HepG2 (cell line): ENCODE data around the gene EIF2B1. TPM values are rescaled to one million over a fixed set of nuclear protein-coding genes. Genes with fewer than 3 reads are reported as not detected.
A peak's percentile ranks its signal among the peaks of the same experiment; 100 is the strongest.

ENCODE experiments used
- DPF2 ChIP-seq: sonication (generic); formaldehyde crosslinking; IDR thresholded peaks from 2 replicates; pipeline ENCODE4 v1.4.0; 2020; ENCODE audit warnings: mild to moderate bottlenecking, low read depth, missing genetic modification reagents, borderline replicate concordance
- HNRNPLL ChIP-seq: fragments of 200-400 bp; formaldehyde crosslinking; IDR thresholded peaks from 2 replicates; pipeline ENCODE4 v1.6.1; 2017; ENCODE audit warnings: mild to moderate bottlenecking, low read depth, low read length; ENCODE audit not compliant: poor library complexity, severe bottlenecking
- JARID2 ChIP-seq: sonication (generic); formaldehyde crosslinking; IDR thresholded peaks from 2 replicates; pipeline ENCODE4 v1.8.1; 2023; ENCODE audit warnings: missing genetic modification reagents, inconsistent platforms; ENCODE audit not compliant: insufficient replicate concordance
- MED1 ChIP-seq: sonication (generic); formaldehyde crosslinking; IDR thresholded peaks from 2 replicates; pipeline ENCODE4 v1.4.0; 2020; ENCODE audit warnings: missing genetic modification reagents
- MTF2 ChIP-seq: sonication (generic); formaldehyde crosslinking; IDR thresholded peaks from 2 replicates; pipeline ENCODE4 v1.5.0; 2020; ENCODE audit warnings: missing genetic modification reagents, borderline replicate concordance
- NR2F2 ChIP-seq: IDR thresholded peaks from 2 replicates; pipeline ENCODE4 v1.6.1; 2012; ENCODE audit warnings: low read depth, inconsistent platforms, borderline replicate concordance
- PATZ1 ChIP-seq: sonication (generic); formaldehyde crosslinking; IDR thresholded peaks from 2 replicates; pipeline ENCODE4 v1.4.0; 2020; ENCODE audit warnings: missing genetic modification reagents
- PCBP2 ChIP-seq: fragments of 200-400 bp; formaldehyde crosslinking; optimal IDR thresholded peaks from 2 replicates; pipeline ENCODE3; 2018; ENCODE audit warnings: low read length, low read depth; ENCODE audit not compliant: poor library complexity, severe bottlenecking
- PHF21A ChIP-seq: sonication (generic); formaldehyde crosslinking; IDR thresholded peaks from 2 replicates; pipeline ENCODE4 v1.5.0; 2020; ENCODE audit warnings: mild to moderate bottlenecking, missing genetic modification reagents
- PRPF4 ChIP-seq: fragments of 200-400 bp; formaldehyde crosslinking; IDR thresholded peaks from 2 replicates; pipeline ENCODE4 v1.6.1; 2016; ENCODE audit warnings: low read length, low read depth; ENCODE audit not compliant: poor library complexity, severe bottlenecking
- RERE ChIP-seq: IDR thresholded peaks from 2 replicates; pipeline ENCODE4 v1.6.1; 2016; ENCODE audit warnings: low read depth, missing genetic modification reagents, missing compliant biosample characterization
- SPEN ChIP-seq: sonication (generic); formaldehyde crosslinking; IDR thresholded peaks from 2 replicates; pipeline ENCODE4 v1.5.1; 2020; ENCODE audit warnings: low read depth, mild to moderate bottlenecking, missing genetic modification reagents
- TCF7 ChIP-seq: sonication (generic); IDR thresholded peaks from 2 replicates; pipeline ENCODE4 v1.6.1; 2016; ENCODE audit warnings: antibody characterized with exemption, low read depth
- TOPORS ChIP-seq: sonication (generic); formaldehyde crosslinking; IDR thresholded peaks from 2 replicates; pipeline ENCODE4 v1.8.0; 2023; ENCODE audit warnings: mild to moderate bottlenecking, missing genetic modification reagents
- ZBTB7A ChIP-seq: sonication (generic); formaldehyde crosslinking; IDR thresholded peaks from 2 replicates; pipeline ENCODE4 v1.8.0; 2022; ENCODE audit warnings: mild to moderate bottlenecking, missing genetic modification reagents
- ZFAT ChIP-seq: sonication (generic); formaldehyde crosslinking; conservative IDR thresholded peaks from 2 replicates; pipeline ENCODE4 v1.8.1; 2023; ENCODE audit warnings: missing genetic modification reagents, inconsistent platforms
- ZFP62 ChIP-seq: sonication (generic); formaldehyde crosslinking; IDR thresholded peaks from 2 replicates; pipeline ENCODE4 v1.4.0; 2020; ENCODE audit warnings: missing genetic modification reagents
- ZNF232 ChIP-seq: sonication (generic); formaldehyde crosslinking; IDR thresholded peaks from 2 replicates; pipeline ENCODE4 v1.4.0; 2020; ENCODE audit warnings: missing genetic modification reagents, borderline replicate concordance
- ZNF770 ChIP-seq: sonication (generic); formaldehyde crosslinking; IDR thresholded peaks from 2 replicates; pipeline ENCODE4 v1.5.0; 2020; ENCODE audit warnings: mild to moderate bottlenecking, missing genetic modification reagents
- polyA plus RNA-seq, 8 experiments: library from polyadenylated mRNA; depleted of rRNA in 3 of 8; stranded (reverse) in 7 of 8; unstranded in 1 of 8; fragments of >200 nt; fragmentation: Illumina TruSeq in 4 of 8; extraction: Trizol in 4 of 8; gene quantifications; 2 replicates each; pipeline versions ENCODE4 v1.2.1 to v1.2.3, GENCODE V29; 2011 to 2016; ENCODE audit warnings: low read depth in 4 of 8, missing spikeins in 1 of 8, mixed read lengths in 1 of 8; ENCODE audit not compliant: insufficient read depth in 1 of 8
- total RNA-seq, 5 experiments: library from RNA; depleted of rRNA; stranded (reverse); fragments of >200 nt; fragmentation: Illumina TruSeq; extraction: Trizol; gene quantifications; 2 replicates each; pipeline ENCODE4 v1.2.3, GENCODE V29; 2016; ENCODE audit warnings: low read depth in 1 of 5

The EIF2B1 gene
- total and polyA plus RNA-seq, 2 of the 13 experiments (the other 11 are each of a cell fraction or from before 2014, with no cell fraction given): 18.7 to 37.4 TPM

GRCh38 chr12:123601602-123602489, 31.6 kb downstream of the EIF2B1 start, which contains the start of gene DDX55 (continued):
- TF ChIP-seq SPEN (CRISPR knock-in tag) (peak; percentile 96), ZBTB7A (CRISPR knock-in tag) (peak; percentile 71), ZFP62 (CRISPR knock-in tag) (no peak), DPF2 (peak; percentile 17; the same call in 1 of the 2 replicates), PATZ1 (CRISPR knock-in tag) (peak; percentile 76), MED1 (CRISPR knock-in tag) (peak; percentile 88), ZNF770 (CRISPR knock-in tag) (no peak; the same call in 1 of the 2 replicates), PHF21A (CRISPR knock-in tag) (peak; percentile 72; the same call in 1 of the 2 replicates), TCF7 (no peak), HNRNPLL (peak; percentile 71), TOPORS (CRISPR knock-in tag) (peak; percentile 86; the same call in 1 of the 2 replicates), RERE (CRISPR knock-in tag) (peak; percentile 37; the same call in 1 of the 2 replicates), NR2F2 (peak; percentile 24; the same call in 1 of the 2 replicates), ZFAT (peak; percentile 64; the same call in 1 of the 2 replicates), ZNF232 (CRISPR knock-in tag) (0 out of 2 replicates have a peak, but pooled peaks have one; percentile 19), PCBP2 (no peak), MTF2 (CRISPR knock-in tag) (peak; percentile 92; the same call in 1 of the 2 replicates), JARID2 (CRISPR knock-in tag) (peak; percentile 78), PRPF4 (no peak)
